AG20443 (cell line): ENCODE measurements around the gene TEN1.
A peak's percentile ranks its signal among the peaks of the same experiment; 100 is the strongest.

Source experiments
- DNase-seq: peaks from one replicate; pipeline ENCODE4 v3.0.0; 2012; ENCODE audit warnings: low spot score, mixed read lengths

Gene TEN1

DNA sequence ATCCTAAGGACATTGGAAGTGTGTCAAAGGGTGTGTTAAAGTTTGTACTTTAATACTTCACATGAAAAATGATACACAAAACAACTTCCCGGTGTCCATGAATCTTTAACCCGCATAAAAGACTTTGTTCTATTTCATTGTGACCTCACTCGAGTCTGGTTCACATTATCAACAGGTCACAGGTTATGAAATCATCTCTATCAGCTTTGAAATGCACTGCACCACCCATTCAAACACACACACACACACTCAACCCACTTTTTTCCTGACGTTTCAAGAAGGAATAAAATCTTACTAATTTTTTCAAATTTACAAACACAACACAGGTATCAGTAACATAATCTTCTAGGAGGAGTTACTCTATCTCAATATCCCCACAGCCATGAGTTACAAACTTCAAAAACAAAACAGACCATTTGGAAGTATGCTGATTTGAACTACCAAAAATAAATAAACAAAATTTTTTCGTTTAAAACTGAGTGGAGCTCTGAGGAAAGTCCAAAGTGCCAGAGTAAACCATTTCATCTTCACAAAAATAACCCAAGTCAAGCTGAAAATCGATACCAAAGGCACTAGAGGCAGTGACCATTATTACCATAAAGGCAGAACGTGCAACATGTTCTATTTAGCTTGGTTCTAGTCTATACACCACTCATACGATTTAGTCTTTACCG is 2.7 kb upstream of the TEN1 start:
- no peak for DNase-seq

GRCh38 chr17:75979705-75980187 is 706 bp downstream of the TEN1 start:
- peak; percentile 38 for DNase-seq

DNA sequence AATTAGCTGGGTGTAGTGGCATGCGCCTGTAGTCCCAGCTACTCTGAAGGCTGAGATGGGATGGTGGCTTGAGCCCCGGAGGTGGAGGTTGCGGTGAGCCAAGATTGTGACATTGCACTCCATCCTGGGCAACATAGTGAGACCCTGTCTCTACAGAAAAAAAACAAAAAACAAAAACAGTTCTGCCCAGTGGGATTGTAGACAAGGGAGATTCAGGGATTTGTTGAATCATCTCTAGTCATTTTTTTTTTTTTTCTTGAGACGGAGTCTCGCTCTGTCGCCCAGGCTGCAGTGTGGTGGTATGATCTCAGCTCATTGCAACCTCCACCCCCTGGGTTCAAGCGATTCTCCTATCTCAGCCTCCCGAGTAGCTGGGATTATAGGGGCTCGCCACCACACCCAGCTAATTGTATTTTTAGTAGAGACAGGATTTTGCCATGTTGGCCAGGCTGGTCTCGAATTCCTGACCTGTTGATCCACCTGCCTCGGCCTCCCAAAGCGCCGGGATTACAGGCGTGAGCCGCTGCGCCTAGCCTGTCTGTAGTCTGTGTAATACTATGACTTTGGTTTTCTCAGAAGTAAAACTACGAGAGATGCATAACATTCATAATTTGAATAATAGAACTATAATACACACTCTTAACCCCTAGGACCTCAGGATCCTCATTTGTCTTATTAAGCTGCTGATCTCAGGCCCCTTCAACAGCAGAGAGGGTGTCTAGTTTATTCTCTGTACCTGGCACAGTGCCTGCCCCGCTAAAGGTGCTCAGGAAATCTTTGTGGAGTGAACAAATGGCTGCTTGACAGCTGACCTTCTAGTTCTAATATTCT is 1.4 kb downstream of the TEN1 start:
- no peak for DNase-seq

DNA sequence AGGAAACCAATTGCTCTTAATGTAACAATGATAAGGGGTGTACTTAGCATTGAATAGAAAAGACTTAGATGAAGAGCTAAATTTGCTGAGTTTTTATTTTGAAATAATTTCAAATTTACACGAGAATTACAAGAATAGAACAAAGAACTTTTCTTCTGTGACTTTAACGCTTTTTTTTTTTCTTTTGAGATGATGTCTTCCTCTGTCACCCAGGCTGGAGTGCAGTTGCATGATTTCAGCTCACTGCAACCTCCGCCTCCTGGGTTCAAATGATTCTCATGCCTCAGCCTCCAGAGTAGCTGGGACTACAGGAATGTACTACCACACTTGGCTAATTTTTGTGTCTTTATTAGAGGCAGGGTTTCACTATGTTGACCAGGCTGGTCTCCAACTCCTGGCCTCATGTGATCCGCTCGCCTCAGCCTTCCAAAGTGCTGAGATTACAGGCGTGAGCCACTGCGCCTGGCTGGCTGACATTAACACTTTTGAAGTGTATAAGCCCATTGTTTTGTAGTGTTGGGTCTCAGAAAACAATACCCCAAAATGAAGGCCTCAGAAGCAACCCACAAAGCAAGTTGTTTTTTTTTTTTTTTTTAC is 2.1 kb downstream of the TEN1 start:
- no peak for DNase-seq

- no peak for DNase-seq
Measured at GRCh38 chr17:75983501-75984181, 4.6 kb downstream of the TEN1 start.

- no peak for DNase-seq
Measured at GRCh38 chr17:75985986-75986385, 6.9 kb downstream of the TEN1 start.

DNA sequence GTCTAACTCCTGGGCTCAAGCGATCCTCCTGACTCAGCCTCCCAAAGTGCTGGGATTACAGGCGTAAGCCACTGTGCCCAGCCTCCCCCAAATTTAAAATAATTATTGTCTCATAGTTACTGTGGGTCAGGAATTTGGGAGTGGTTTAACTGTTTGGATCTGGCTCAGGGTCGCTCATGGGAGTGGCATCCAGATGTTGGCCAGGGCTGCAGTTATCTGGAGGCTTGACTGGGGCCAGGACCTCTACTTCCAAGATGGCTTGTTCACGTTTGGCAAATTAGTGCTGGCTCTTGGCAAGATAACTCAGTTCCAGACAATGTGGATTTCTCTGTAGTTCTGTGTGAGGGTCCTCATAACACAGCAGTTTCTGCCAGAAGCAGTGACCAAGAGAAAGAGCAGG is 8.0 kb downstream of the TEN1 start:
- peak; percentile 31 for DNase-seq

GRCh38 chr17:75991396-75991795 is 12.4 kb downstream of the TEN1 start:
- no peak for DNase-seq

DNA sequence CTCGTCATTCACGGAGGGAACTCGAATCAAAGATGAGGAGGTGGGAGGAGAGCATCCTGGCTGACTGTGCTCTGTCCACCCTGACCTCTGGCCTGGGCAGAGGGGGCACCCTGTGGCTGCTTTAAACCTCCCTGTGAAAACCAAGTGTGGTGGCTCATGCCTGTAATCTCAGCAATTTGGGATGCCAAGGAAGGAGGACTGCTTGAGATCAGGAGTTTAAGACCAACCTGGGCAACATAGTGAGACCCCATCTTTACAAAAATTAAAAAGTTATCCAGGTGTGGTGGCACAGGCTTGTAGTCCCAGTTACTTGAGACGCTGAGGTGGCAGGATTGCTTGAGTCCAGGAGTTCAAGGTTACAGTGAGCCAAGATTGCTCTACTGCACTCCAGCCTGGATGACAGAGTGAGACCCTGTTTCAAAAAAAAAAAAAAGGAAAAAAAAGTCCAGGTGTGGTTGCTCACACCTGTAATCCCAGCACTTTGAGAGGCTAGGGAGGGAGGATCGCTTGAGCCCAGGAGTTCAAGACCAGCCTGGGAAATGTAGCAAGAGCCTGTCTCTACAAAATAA is 15.8 kb downstream of the TEN1 start:
- DNase-seq = no peak

DNA sequence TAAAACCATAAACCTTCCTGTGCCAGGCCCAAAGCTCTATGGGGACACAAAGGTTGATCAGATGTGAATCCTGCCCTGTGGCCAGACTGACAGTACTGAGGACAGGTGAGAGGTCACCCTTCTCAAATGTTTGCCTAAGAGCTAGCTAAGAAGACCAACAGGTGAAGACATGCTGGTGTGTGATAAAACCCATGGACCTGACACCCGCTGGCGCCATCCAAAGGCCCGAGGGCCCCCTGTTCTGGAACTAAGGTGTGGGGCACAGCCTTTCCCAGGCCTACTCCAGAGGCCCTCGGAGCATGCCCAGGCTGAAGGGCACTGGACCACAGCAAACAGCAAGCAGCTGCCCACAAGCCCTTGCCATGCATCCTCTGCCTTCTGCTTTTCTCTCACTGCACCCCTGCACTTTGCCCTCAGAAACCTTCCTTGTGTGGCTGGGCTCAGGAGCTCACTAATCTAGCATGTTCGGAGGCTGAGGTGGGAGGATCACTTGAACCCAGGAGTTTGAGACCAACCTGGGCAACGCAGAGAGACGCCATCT is 16.4 kb downstream of the TEN1 start:
- DNase-seq = no peak

DNA sequence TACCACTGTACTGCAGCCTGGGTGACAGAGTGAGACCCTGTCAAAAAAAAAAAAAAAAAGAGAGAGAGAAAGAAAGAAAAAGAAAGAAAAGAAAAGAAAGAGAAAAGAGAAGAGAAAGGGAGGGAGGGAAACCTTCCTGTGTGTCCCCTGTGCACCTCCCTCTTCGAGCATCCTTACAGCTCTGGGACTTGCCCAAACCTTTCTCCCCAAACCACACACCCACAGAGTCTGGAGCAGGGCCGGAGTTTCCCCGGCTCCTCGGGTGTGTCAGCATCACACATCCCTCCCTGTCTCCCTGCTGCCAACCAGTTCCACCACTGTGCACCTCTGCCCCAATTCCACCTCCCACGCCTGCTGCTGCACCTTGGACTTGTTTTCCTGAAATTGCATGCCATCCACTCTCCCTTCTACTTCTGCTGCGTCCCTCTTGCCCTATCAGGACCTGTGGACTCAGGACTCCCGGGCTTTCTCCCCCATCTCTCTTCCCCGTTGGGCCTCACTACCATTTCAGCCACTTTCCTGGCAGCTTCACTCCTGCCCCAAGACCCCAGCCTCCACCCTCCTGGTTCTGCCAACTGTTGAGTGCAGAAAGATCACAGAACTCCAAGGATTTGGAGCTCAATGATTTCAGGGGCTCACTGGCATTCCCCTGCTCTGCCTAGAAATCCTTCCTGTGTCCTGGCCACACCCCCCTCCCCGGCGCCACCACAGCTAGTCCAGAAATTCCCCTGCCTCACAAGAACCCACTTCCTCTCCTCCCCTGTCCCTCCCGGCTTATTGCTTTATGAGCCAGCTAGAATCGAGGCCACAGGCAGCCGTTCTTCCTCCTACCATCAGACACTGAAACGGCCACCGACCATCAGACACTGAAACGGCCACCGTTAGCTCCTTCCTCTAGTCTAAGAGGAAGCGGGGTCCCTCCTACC is 17.9 kb downstream of the TEN1 start:
- DNase-seq = peak; percentile 76

DNA sequence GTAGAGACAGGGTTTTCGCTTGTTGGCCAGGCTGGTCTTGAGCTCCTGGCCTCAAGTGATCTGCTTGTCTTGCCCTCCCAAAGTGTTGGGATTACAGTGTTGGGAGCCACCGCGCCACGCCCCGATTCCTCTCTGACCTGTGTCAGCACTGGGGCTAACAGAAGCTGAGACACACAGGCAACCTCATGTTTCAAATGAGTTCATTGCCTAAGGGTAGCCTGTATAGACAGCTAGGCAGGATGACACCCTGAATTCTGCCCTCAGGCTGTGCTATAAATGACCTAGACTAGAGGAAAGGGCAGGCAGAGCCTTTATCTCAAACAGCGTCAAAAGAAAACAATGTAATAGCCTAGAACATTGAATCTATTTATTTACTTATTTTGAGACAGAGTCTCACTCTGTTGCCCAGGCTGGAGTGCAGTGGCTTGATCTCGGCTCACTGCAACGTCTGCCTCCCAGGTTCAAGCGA is 19.3 kb downstream of the TEN1 start:
- no peak for DNase-seq

GRCh38 chr17:76000016-76000754 is 21.1 kb downstream of the TEN1 start:
- DNase-seq = peak; percentile 81

- DNase-seq = no peak
Measured at GRCh38 chr17:76000755-76001521, 21.9 kb downstream of the TEN1 start, which contains the start of gene CDK3. Gene CDK3, plus strand, starts transcription at chr17:76000855. Its CDS starts 571 bp downstream, at chr17:76001426.

- no peak for DNase-seq
Measured at GRCh38 chr17:76002100-76002499, 23.1 kb downstream of the TEN1 start.

GRCh38 chr17:76003915-76004314 is 24.9 kb downstream of the TEN1 start:
- DNase-seq = no peak

- no peak for DNase-seq
Measured at GRCh38 chr17:76004750-76005262, 25.8 kb downstream of the TEN1 start.

GRCh38 chr17:76005263-76006149 is 26.5 kb downstream of the TEN1 start:
- DNase-seq = peak; percentile 84
